ENCODE data around the gene THRB. TPM values are rescaled to one million over a fixed set of nuclear protein-coding genes. Genes with fewer than 3 reads are reported as not detected.

THRB gene
- total RNA-seq, 4 donors from 2014 or later = 3.7 to 11.3 (median 6.1) TPM

DNA sequence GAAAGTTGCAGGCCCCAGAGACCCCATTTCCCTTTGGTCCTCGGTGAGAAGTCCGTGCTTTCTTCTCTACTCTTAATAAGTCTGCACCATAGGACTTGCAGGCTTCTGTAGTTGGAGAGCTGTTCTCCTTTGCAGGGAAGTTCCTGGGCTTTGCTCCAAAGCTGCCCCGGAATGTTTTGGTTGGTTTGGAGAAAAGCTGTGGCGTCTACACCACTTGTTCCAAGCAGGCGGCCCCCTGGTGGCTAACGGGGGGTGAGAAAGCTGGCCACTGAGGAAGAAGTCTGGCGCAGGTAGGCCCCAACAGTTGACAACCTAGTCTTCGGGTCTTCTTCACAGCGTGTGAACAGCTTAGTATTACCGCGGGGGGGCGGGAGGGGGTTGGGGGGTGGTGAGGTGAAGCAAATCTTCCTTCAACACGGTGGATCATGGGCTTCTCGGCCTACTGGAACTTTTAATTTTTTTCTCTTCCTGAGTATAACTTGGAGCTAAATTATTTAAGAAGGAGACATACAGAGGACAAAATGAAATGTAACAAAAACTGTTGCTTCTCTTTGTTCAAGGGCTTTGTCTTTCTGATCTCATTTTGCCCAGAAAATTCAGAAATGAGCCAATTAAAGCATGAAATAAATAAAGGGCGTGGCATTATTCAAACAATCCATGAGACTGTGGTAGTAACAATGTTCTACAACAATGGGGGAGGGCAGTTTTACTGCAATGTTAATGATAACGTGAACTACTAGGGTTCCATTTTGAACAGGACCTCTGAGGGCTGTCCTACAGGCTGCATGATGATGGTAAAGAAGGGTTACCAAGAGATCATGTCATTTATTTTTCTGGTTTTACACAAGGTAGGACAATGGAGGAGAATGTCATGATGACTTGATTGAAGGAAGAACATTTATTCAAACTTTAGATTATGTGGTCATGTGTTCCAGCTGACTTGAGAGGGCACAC is 2.2 kb upstream of the THRB start:
- Histone ChIP-seq H3K27ac (peak overlapping the region in 3 of 4 donors; percentile 93 to 94 (median 94)), H3K4me3 (no peak overlapping the region), H3K4me1 (peaks cover 0 to 40% (median 4%) of the 10 kb centered on the region in 3 donors), H3K36me3 (no peaks in the 10 kb centered on the region), H3K9me3 (no peaks in the 10 kb centered on the region), H3K27me3 (peaks cover 0 to 15% (median 0%) of the 10 kb centered on the region in 4 donors)
- intact Hi-C loops (cut with DNase I) = no loop called here
- TF ChIP-seq POLR2A (IDR thresholded peaks at IDR 0.05) = no peak
- peak in 2 of 6 experiments; percentile 30 to 34 for TF ChIP-seq CTCF (IDR thresholded peaks at IDR 0.05)
- WGBS, 2 donors = 77 to 79% methylated on average over 10 to 15 of the region's 16 CpGs
- DNase-seq = no peak

GRCh38 chr3:24495326-24495994 is 810 bp upstream of the THRB start:
- Histone ChIP-seq H3K27ac (peak overlapping the region; percentile 91 to 94 (median 94)), H3K36me3 (no peaks in the 10 kb centered on the region), H3K27me3 (peaks cover 0 to 15% (median 0%) of the 10 kb centered on the region in 4 donors), H3K4me3 (peak overlapping the region; percentile 57 to 85 (median 73)), H3K4me1 (peaks cover 0 to 52% (median 6%) of the 10 kb centered on the region in 3 donors), H3K9me3 (no peaks in the 10 kb centered on the region)
- DNase-seq = no peak
- 5 to 8% methylated on average over 12 to 20 of the region's 63 CpGs for WGBS, 2 donors
- intact Hi-C loops (cut with DNase I) = no loop called here
- TF ChIP-seq POLR2A (IDR thresholded peaks at IDR 0.05) (peak in 2 of 4 donors; percentile 11 to 17), CTCF (IDR thresholded peaks at IDR 0.05) (peak in 1 of 6 experiments; percentile 26)

DNA sequence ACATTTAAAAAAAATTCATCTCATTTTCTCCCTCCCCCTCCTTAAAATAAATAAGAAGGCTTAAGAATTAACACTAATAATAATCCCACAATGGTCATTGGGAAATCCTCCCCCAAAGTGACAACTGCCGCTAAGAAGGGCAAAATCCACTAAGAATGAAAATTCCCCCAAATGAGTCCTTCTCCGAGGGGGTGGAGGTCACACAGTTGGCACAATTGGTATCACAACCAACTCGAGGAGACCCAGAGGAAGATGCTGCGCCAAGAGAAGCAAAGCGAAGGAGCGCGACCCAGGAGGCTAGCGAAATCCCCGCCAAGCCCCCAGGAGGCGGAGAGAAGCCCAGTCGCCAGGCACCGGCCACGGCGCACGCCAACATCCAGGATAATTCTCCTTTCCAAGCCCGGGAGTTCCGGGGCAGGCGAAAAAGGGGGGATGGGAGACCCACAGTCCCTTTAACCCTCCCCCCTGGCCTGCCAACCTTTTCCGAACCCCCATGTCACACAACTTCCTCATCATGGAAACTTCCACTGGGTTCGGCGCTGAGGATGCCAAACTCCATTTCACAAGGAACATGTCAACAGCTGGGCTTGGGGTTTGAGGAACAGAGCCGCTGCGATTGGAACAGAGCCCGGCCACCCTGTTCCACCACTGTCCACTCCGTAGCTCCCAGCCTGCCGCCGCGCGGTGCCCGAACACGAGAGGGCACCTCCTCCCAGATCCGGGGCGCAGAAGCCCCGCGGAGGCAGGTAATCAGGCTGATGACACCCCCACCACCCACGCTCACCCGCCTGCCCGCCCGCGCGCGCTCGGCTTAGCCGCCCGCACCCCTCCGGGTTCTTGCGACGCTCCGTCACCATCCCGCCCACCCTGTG is 668 bp downstream of the THRB start:
- TF ChIP-seq CTCF (IDR thresholded peaks at IDR 0.05) (peak in 2 of 6 experiments; percentile 1 to 13), POLR2A (IDR thresholded peaks at IDR 0.05) (no peak)
- H3K4me3 ChIP-seq = peak overlapping the region; percentile 57 to 85 (median 73)
- 2 to 4% methylated on average over 16 to 19 of the region's 50 CpGs for WGBS, 2 donors
- no peaks in the 10 kb centered on the region for H3K9me3 ChIP-seq
- H3K27ac ChIP-seq = peak overlapping the region; percentile 91 to 94 (median 94)
- no peak for DNase-seq
- H3K36me3 ChIP-seq = no peaks in the 10 kb centered on the region
- intact Hi-C loops (cut with DNase I) = no loop called here
- peaks cover 0 to 67% (median 13%) of the 10 kb centered on the region in 3 donors for H3K4me1 ChIP-seq
- H3K27me3 ChIP-seq = peaks cover 0 to 15% (median 0%) of the 10 kb centered on the region in 4 donors

DNA sequence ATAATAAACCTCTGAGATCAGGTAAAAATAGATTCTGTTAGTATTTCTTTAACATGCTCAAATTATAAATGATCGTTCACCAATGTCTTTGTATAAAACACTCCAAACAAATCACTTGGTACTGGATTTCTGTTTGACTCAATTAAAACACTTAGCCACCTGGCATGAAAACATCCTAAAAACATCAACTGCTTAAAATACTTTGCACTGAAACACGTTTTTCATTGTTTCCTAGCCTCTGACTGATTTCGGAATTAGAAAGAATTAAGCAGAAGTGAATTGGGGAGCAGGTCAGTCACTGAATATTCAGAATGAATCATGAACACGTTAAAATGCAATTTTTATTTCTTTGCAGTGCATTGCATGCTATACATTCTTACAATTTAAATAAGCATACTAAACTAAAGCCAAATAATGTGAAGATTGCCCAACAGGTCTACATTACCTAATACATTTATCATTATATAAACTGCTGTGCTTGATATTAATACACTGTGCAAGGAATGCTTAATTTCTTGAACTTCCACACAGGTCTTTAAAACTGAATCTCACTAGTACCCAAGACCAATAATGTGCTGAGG is 1.6 kb downstream of the THRB start:
- peaks cover 0 to 69% (median 15%) of the 10 kb centered on the region in 3 donors for H3K4me1 ChIP-seq
- no peak for DNase-seq
- intact Hi-C loops (cut with DNase I) = no loop called here

More for the DNA sequence above, 1.6 kb downstream of the THRB start:
- Histone ChIP-seq H3K36me3 (no peaks in the 10 kb centered on the region), H3K27me3 (peaks cover 0 to 15% (median 0%) of the 10 kb centered on the region in 4 donors), H3K9me3 (no peaks in the 10 kb centered on the region), H3K27ac (peak overlapping the region in 1 of 4 donors; percentile 94), H3K4me3 (peak overlapping the region in 3 of 4 donors; percentile 62 to 85 (median 84))
- TF ChIP-seq POLR2A (IDR thresholded peaks at IDR 0.05) = no peak
- no peak for TF ChIP-seq CTCF (IDR thresholded peaks at IDR 0.05)
- WGBS, 2 donors = 30 to 31% methylated on average over 4 of the region's 4 CpGs

Measured in esophagus squamous epithelium (tissue), 5 donors.